ENCODE measurements around the gene PROB1. TPM values are rescaled to one million over a fixed set of nuclear protein-coding genes. Genes with fewer than 3 reads are reported as not detected.

PROB1 gene
- total RNA-seq, 2 experiments from 2014 or later, result 5.5 TPM

- POLR2A ChIA-PET, result interaction anchor here (0.8 to 3.8 kb wide), 37 partner anchors 9 to 793 kb away, joined by 3 to 122 read pairs (median 6); partner anchors contain the start of genes HSPA9, MATR3, MZB1 and PROB1
- H3K36me3 Mint-ChIP-seq (ENCODE audit: low read depth), result peaks cover 25% of the 10 kb centered on the region
- peak overlapping the region; percentile 99 for H3K27ac Mint-ChIP-seq
- peaks cover 49% of the 10 kb centered on the region for H3K4me1 Mint-ChIP-seq
- H3K27me3 Mint-ChIP-seq, result no peaks in the 10 kb centered on the region
- no peaks in the 10 kb centered on the region for H3K9me3 Mint-ChIP-seq
- H3K4me3 Mint-ChIP-seq, result peak overlapping the region; percentile 98
- CTCF ChIA-PET, result interaction anchor here (0.8 to 3.2 kb wide), 14 partner anchors 8 to 798 kb away, joined by 3 to 23 read pairs (median 5); partner anchors contain the start of genes ETF1, MATR3 and MZB1
- DNase-seq, result no peak
Observed at GRCh38 chr5:139341187-139341688, 53.7 kb downstream of the PROB1 start.

Other genes starting within 250 kb of the PROB1 start
- gene SIL1, start 196.7 kb downstream of the PROB1 start, total RNA-seq, result 10 to 100 TPM; 23.1 to 39.7 TPM
- 100 to 1,000 TPM; 168 to 193 TPM for gene MATR3, start 101.4 kb downstream of the PROB1 start, total RNA-seq
- gene PAIP2, start 53.2 kb downstream of the PROB1 start, total RNA-seq, result 100 to 1,000 TPM; 127 to 130 TPM
- 1 to 10 TPM; 1.0 to 1.8 TPM for gene SLC23A1, start 11.8 kb downstream of the PROB1 start, total RNA-seq
- gene MZB1, start 5.2 kb downstream of the PROB1 start, total RNA-seq, result 10 to 100 TPM; 48.1 TPM
- 1 to 10 TPM; 9.4 to 9.5 TPM for gene SPATA24, start 9.0 kb upstream of the PROB1 start, total RNA-seq
- 10 to 100 TPM; 16.1 to 17.0 TPM for gene DNAJC18, start 44.4 kb upstream of the PROB1 start, total RNA-seq
- 1 to 10 TPM in 1 of 2 experiments, not detected in 1; 1.1 TPM for gene ECSCR, start 67.6 kb upstream of the PROB1 start, total RNA-seq
- 1 to 10 TPM; 2.0 to 2.3 TPM for gene SMIM33, start 75.9 kb upstream of the PROB1 start, total RNA-seq
- 100 to 1,000 TPM; 277 to 281 TPM for gene STING1, start 87.7 kb upstream of the PROB1 start, total RNA-seq
- 100 to 1,000 TPM; 241 to 244 TPM for gene UBE2D2, start 166.2 kb upstream of the PROB1 start, total RNA-seq